HT-29 (cell line): ENCODE data around the gene GRIK5. TPM values are rescaled to one million over a fixed set of nuclear protein-coding genes. Genes with fewer than 3 reads are reported as not detected.
A peak's percentile ranks its signal among the peaks of the same experiment; 100 is the strongest.

ENCODE experiments used
- DNase-seq: peaks from one replicate; pipeline ENCODE4 v3.0.0-alpha.2; 2015; ENCODE audit warnings: low spot score
- total RNA-seq: library from RNA; depleted of rRNA; stranded (reverse); fragments of >200 nt; shearing (Covaris generic); gene quantifications from 2 replicates; pipeline ENCODE4 v1.2.3, GENCODE V29; 2014; rRNA removed

Gene GRIK5
- total RNA-seq, 1 experiment from 2014 or later: not detected

DNA sequence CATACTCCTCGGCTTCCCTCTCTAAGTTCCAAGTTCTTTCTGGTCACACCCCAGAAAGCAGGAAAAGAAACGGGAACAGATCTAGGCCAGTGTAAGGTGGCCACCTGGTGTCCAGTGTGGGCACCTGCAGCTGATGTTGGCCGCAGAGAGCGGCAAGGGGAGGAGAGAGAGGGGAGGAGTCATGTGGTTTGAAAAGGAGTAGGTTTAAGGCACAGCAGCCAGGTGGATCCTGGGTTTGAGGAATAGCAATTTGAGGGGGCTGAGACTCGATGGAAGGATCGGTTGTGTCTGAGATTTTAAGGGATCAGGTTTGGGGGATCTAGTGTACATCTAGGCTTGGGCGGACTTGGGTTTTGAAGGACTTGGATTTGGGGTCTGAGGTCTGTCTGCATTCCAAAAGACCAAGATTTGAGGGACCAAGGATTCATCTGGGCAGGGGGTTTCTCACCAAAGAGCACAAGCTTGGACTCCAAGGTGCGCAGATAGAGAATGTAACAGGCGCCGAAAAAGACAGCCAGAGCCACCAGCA is 112.1 kb downstream of the GRIK5 start:
- peak; percentile 99 for DNase-seq

DNA sequence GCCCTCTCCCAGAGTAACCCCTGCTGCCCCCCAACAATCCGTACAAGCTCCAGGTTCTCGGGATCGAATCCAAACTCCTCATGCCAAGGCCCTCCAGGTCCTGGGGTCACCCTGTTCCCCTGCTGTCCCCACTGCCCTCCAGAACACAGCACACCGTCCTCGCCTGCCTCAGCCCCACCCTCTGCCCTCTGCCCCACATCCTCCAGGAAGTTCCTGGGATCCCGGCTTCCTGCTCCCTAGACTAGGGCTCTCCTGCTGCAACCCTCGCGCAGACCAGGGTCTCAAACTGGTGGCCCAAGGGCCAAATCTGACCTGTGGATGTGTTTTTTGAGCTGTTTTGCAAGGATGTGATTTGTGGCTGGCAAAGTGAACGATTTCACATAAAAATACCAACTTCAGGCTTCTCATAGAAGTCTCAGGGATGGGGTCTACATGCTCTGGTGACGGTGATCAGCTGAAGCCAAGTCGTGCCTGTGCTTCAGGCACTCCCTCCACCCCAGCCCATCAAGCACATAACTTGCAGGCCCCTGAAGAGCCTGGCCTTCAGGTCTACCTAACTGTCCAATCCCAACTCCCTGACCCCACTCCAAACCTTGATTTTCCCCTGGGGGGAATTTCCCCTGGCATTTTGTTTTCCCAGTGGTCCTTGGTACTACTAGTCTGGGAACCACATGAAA is 112.7 kb downstream of the GRIK5 start:
- DNase-seq: peak; percentile 68

DNA sequence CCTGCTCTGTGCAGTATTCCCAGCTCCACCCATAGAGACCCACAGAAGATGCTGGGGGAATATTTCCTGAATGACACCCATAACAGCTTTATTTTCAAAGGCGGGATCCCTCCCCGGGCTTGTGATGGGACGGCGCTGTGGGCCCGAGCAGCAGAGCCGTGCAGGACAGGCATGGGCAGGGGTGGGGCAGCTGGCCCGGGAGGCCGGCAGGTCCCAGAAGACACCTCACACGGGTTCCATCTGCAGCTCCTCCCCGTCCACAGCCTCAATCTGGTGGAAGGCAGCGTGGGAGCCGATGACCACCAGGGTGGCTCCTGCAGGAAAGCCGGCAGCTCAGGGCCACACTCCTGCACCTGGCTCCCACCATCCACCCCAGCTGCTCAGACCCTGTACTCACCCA is 113.4 kb downstream of the GRIK5 start:
- DNase-seq: peak; percentile 31

DNA sequence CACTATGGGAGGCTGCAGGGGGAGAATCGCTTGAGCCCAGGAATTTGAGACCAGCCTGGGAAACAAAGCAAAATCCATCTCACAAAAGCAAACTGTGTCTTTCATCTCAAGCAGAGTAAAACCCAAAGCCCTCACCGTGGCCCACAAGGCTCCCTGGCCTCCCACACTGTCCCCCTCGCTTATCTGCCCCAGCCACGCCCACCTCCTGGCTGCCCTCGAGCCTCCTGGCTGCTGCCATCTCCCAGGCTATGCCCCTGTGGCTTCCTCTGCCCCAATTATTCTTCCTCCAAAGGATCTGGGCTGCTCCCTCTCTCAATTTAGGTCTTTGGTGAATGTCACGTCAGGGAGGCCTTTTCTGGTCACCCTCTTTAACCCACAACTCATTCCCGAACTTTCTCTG is 114.5 kb downstream of the GRIK5 start:
- DNase-seq: no peak

DNA sequence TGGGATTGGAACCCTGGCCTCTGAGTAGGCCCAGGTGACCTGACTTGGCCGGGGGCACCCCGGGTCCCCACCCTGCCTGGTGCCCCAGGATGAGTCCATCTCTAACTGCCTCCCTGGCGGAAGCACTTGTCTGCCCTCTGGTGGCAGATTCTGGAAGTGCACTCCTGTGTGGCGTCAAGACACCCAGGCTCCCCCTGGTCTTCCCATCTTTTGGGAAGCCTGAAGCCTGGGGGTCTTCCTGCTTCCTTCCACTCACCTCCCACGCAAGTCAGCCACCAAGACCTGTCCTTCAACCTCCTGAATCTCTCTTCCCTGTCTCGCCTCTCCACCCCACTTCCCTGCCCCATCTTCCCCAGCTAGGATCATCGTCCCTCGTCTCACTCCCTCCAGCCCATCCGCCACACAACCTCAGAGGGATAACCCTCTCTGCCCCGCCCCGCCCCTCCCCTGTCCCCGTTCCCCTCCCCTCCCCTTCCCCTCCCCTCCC is 118.3 kb downstream of the GRIK5 start:
- peak; percentile 95 for DNase-seq

Other genes with a start within 250 kb of the GRIK5 start
- gene LYPD4, start 225.5 kb downstream of the GRIK5 start, total RNA-seq: not detected in 2 replicates
- gene DMRTC2, start 225.2 kb downstream of the GRIK5 start, total RNA-seq: not detected in 2 replicates
- gene RPS19, start 210.0 kb downstream of the GRIK5 start, total RNA-seq: 4,362 and 4,557 TPM in 2 replicates
- 0.81 and 1.4 TPM in 2 replicates for gene CD79A, start 192.9 kb downstream of the GRIK5 start, total RNA-seq
- 189 and 199 TPM in 2 replicates for gene ARHGEF1, start 187.0 kb downstream of the GRIK5 start, total RNA-seq
- 0.39 and 0.64 TPM in 2 replicates for gene ERFL, start 141.8 kb downstream of the GRIK5 start, total RNA-seq
- gene RABAC1, start 110.9 kb downstream of the GRIK5 start, total RNA-seq: 232 and 234 TPM in 2 replicates
- gene ATP1A3, start 76.0 kb downstream of the GRIK5 start, total RNA-seq: 0.10 and 0.66 TPM in 2 replicates
- 44.5 and 48.5 TPM in 2 replicates for gene ZNF574, start 6.0 kb upstream of the GRIK5 start, total RNA-seq
- 0.03 and 0.44 TPM in 2 replicates for gene POU2F2, start 62.2 kb upstream of the GRIK5 start, total RNA-seq
- 121 and 124 TPM in 2 replicates for gene DEDD2, start 147.5 kb upstream of the GRIK5 start, total RNA-seq
- gene ZNF526, start 150.1 kb upstream of the GRIK5 start, total RNA-seq: 15.3 and 15.9 TPM in 2 replicates
- gene GSK3A, start 172.4 kb upstream of the GRIK5 start, total RNA-seq: 41.4 and 43.8 TPM in 2 replicates
- 157 and 160 TPM in 2 replicates for gene ERF, start 184.9 kb upstream of the GRIK5 start, total RNA-seq
- 42.1 and 55.5 TPM in 2 replicates for gene CIC, start 199.0 kb upstream of the GRIK5 start, total RNA-seq
- gene PRR19, start 231.9 kb upstream of the GRIK5 start, total RNA-seq: 4.4 and 4.7 TPM in 2 replicates
- 286 and 326 TPM in 2 replicates for gene PAFAH1B3, start 232.4 kb upstream of the GRIK5 start, total RNA-seq
- 0.29 and 0.81 TPM in 2 replicates for gene TMEM145, start 243.1 kb upstream of the GRIK5 start, total RNA-seq